Naive thymus-derived CD4-positive, alpha-beta T cell (primary cell): ENCODE measurements around the gene QSOX2. TPM values are rescaled to one million over a fixed set of nuclear protein-coding genes. Genes with fewer than 3 reads are reported as not detected.

Experiments used
- ATAC-seq: fragments of 150-1000 bp; cut with Tn5 transposase; 2 replicates; pipeline ENCODE4 v1.10.0; 2021; ENCODE audit warnings: mild to moderate bottlenecking, moderate library complexity
- CTCF ChIA-PET: fragments of 350-600 bp; sonication (Branson Sonifier 250); formaldehyde crosslinking; loops from one replicate; lab custom pipeline; 2021; ENCODE audit warnings: antibody characterized with exemption; lab: Charles Lee
- POLR2A ChIA-PET: fragments of 350-600 bp; sonication (Branson Sonifier 250); formaldehyde crosslinking; loops from one replicate; lab custom pipeline; 2021; ENCODE audit warnings: antibody characterized with exemption, inconsistent platforms; lab: Charles Lee
- DNase-seq, 9 donors: peaks; one replicate each; pipeline versions ENCODE4 v3.0.0 to v3.0.0-alpha.2; 2020 to 2022; ENCODE audit warnings: mixed read lengths in 1 of 9
- H3K27ac ChIP-seq: one replicate; pipeline ENCODE4 v1.7.0; 2013; ENCODE audit warnings: mild to moderate bottlenecking, low read depth, low read length, moderate library complexity
- H3K27me3 ChIP-seq, 2 donors: one replicate each; pipeline ENCODE4 v1.7.0; 2013; ENCODE audit warnings: low read length in 2 of 2, mild to moderate bottlenecking in 2 of 2, moderate library complexity in 2 of 2; ENCODE audit not compliant: control insufficient read depth in 2 of 2, insufficient read depth in 2 of 2
- H3K36me3 ChIP-seq, 3 experiments: 1 replicate in 2 of 3; 2 replicates in 1 of 3; pipeline ENCODE4 v1.7.0; 2013; ENCODE audit warnings: low read length in 3 of 3, mild to moderate bottlenecking in 3 of 3, moderate library complexity in 1 of 3; ENCODE audit not compliant: insufficient read depth in 3 of 3, control insufficient read depth in 2 of 3
- H3K4me1 ChIP-seq, 2 donors: one replicate each; pipeline ENCODE4 v1.7.0; 2013; ENCODE audit warnings: low read length in 2 of 2, mild to moderate bottlenecking in 2 of 2, moderate library complexity in 1 of 2; ENCODE audit not compliant: control insufficient read depth in 2 of 2, insufficient read depth in 2 of 2
- H3K4me3 ChIP-seq: 2 replicates; pipeline ENCODE4 v1.7.0; 2013; ENCODE audit warnings: mild to moderate bottlenecking, low read length
- H3K9me3 ChIP-seq, 3 experiments: 1 replicate in 2 of 3; 2 replicates in 1 of 3; pipeline ENCODE4 v1.7.0; 2013; ENCODE audit warnings: low read length in 3 of 3; ENCODE audit not compliant: control insufficient read depth in 2 of 3
- H3K27ac Mint-ChIP-seq, 9 donors: one replicate each; pipeline ENCODE4 v1.8.0; 2020 to 2022; ENCODE audit warnings: mixed read lengths in 9 of 9, mild to moderate bottlenecking in 8 of 9, moderate library complexity in 5 of 9, inconsistent platforms in 2 of 9
- H3K27me3 Mint-ChIP-seq, 5 donors: one replicate each; pipeline ENCODE4 v1.8.0; 2021 to 2022; ENCODE audit warnings: mixed read lengths in 5 of 5, mild to moderate bottlenecking in 1 of 5
- H3K36me3 Mint-ChIP-seq, 5 donors: one replicate each; pipeline ENCODE4 v1.8.0; 2020 to 2022; ENCODE audit warnings: mixed read lengths in 5 of 5, mild to moderate bottlenecking in 3 of 5, inconsistent platforms in 1 of 5
- H3K4me1 Mint-ChIP-seq, 7 donors: one replicate each; pipeline ENCODE4 v1.8.0; 2020 to 2022; ENCODE audit warnings: mixed read lengths in 7 of 7, mild to moderate bottlenecking in 3 of 7, inconsistent platforms in 1 of 7
- H3K4me3 Mint-ChIP-seq, 10 donors: one replicate each; pipeline ENCODE4 v1.8.0; 2020 to 2022; ENCODE audit warnings: mild to moderate bottlenecking in 10 of 10, mixed read lengths in 10 of 10, moderate library complexity in 6 of 10, inconsistent platforms in 2 of 10
- H3K9me3 Mint-ChIP-seq, 11 donors: one replicate each; pipeline ENCODE4 v1.8.0; 2020 to 2022; ENCODE audit warnings: mixed read lengths in 11 of 11, mild to moderate bottlenecking in 4 of 11, inconsistent platforms in 1 of 11, moderate library complexity in 1 of 11
- intact Hi-C, 2 donors: fragments of 100-400 bp; cut with micrococcal nuclease; formaldehyde crosslinking; loops; one replicate each; pipeline ENCODE4 v1.15.1; 2023
- polyA plus RNA-seq, 2 donors: library from polyadenylated mRNA; unstranded; fragments of 300-500 nt; fragmentation: Illumina TruSeq; gene quantifications; one replicate each; pipeline ENCODE4 v1.2.3, GENCODE V29; 2021
- total RNA-seq, 6 experiments: library from RNA in 5 of 6; stranded (reverse) in 5 of 6; gene quantifications; 1 replicate in 5 of 6; 2 replicates in 1 of 6; pipeline ENCODE4 v1.2.3 and lab custom pipeline; 2021 to 2026

QSOX2 gene
- total and polyA plus RNA-seq, 7 experiments from 2014 or later, result 0.26 to 15.9 (median 11.9) TPM

GRCh38 chr9:136233868-136234267 lies 11.7 kb downstream of the QSOX2 start:
- ChIA-PET CTCF (interaction anchor here (0.6 kb wide), 1 partner anchor 29 kb away, joined by 3 read pairs; no protein-coding TSS in a partner anchor), POLR2A (interaction anchor here (0.5 kb wide), 1 partner anchor 112 kb away, joined by 3 read pairs; no protein-coding TSS in a partner anchor)
- Histone ChIP-seq H3K27me3 (no peaks in the 10 kb centered on the region), H3K4me3 (no peak overlapping the region), H3K27ac (no peak overlapping the region), H3K9me3 (no peaks in the 10 kb centered on the region), H3K4me1 (peaks cover 0 to 9% of the 10 kb centered on the region in 2 donors), H3K36me3 (peaks cover 0 to 23% (median 0%) of the 10 kb centered on the region in 3 experiments)
- Mint-ChIP-seq H3K36me3 (peaks cover 3 to 18% (median 4%) of the 10 kb centered on the region in 5 donors), H3K4me1 (peaks cover 22 to 50% (median 41%) of the 10 kb centered on the region in 7 donors), H3K27me3 (no peaks in the 10 kb centered on the region), H3K4me3 (peak overlapping the region in 1 of 10 donors; percentile 21), H3K27ac (peak overlapping the region in 4 of 9 donors; percentile 33 to 65 (median 56)), H3K9me3 (peaks cover 0 to 2% (median 0%) of the 10 kb centered on the region in 11 donors)
- intact Hi-C loops, result no loop called here
- ATAC-seq (no peak), DNase-seq (no peak)

DNA sequence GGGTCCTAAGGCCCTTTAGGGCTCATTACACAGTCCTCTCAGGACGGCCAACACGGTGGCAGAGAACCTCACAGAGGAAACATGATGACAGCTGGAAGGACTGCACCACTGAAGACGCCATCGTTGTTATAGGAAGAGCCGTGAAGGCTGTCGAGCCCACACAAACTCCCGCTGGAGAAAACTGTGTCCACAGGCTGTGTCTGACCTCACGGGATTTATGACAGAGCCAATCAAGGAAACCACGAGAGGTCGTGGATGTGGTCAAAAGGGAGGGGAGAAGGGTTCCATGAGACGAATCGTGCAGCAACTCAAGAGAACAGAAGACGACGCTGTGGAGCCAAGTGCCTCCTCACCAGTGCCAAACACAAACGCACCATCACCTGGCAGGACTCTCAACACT lies 12.2 kb downstream of the QSOX2 start:
- Mint-ChIP-seq H3K27ac (peak overlapping the region in 6 of 9 donors; percentile 46 to 88 (median 57)), H3K36me3 (peaks cover 3 to 18% (median 4%) of the 10 kb centered on the region in 5 donors), H3K27me3 (no peaks in the 10 kb centered on the region), H3K4me1 (peaks cover 24 to 53% (median 45%) of the 10 kb centered on the region in 7 donors), H3K4me3 (peak overlapping the region in 2 of 10 donors; percentile 21 to 55), H3K9me3 (peaks cover 0 to 2% (median 0%) of the 10 kb centered on the region in 11 donors)
- Histone ChIP-seq H3K36me3 (peaks cover 0 to 23% (median 0%) of the 10 kb centered on the region in 3 experiments), H3K4me3 (no peak overlapping the region), H3K27me3 (no peaks in the 10 kb centered on the region), H3K4me1 (peaks cover 0 to 9% of the 10 kb centered on the region in 2 donors), H3K27ac (no peak overlapping the region), H3K9me3 (no peaks in the 10 kb centered on the region)
- intact Hi-C loops, result no loop called here
- ChIA-PET POLR2A (no interaction called here), CTCF (no interaction called here)
- DNase-seq (no peak), ATAC-seq (no peak)

GRCh38 chr9:136232969-136233368 lies 12.6 kb downstream of the QSOX2 start:
- CTCF ChIA-PET, result no interaction called here
- DNase-seq (no peak), ATAC-seq (no peak)
- H3K36me3 ChIP-seq, result peaks cover 0 to 23% (median 0%) of the 10 kb centered on the region in 3 experiments
- H3K4me3 ChIP-seq, result no peak overlapping the region
- Mint-ChIP-seq H3K36me3 (peaks cover 3 to 18% (median 4%) of the 10 kb centered on the region in 5 donors), H3K4me3 (peak overlapping the region in 3 of 10 donors; percentile 21 to 55 (median 28)), H3K4me1 (peaks cover 25 to 57% (median 46%) of the 10 kb centered on the region in 7 donors), H3K9me3 (peaks cover 0 to 2% (median 0%) of the 10 kb centered on the region in 11 donors), H3K27ac (peak overlapping the region in 6 of 9 donors; percentile 32 to 88 (median 56)), H3K27me3 (no peaks in the 10 kb centered on the region)
- H3K4me1 ChIP-seq, result peaks cover 0 to 9% of the 10 kb centered on the region in 2 donors
- intact Hi-C loops, result loop anchor here (1.0 kb wide), 3 partner anchors 11 to 34 kb away; partner anchors contain the start of gene QSOX2 (in 1 of the 2)
- no peak overlapping the region for H3K27ac ChIP-seq
- no peaks in the 10 kb centered on the region for H3K9me3 ChIP-seq
- no peaks in the 10 kb centered on the region for H3K27me3 ChIP-seq
- POLR2A ChIA-PET, result interaction anchor here (0.6 kb wide), 1 partner anchor 166 kb away, joined by 4 read pairs; no protein-coding TSS in a partner anchor

- Histone ChIP-seq H3K4me1 (peaks cover 0 to 9% of the 10 kb centered on the region in 2 donors), H3K27ac (peak overlapping the region; percentile 64), H3K9me3 (no peaks in the 10 kb centered on the region), H3K4me3 (no peak overlapping the region), H3K36me3 (peaks cover 0 to 18% (median 0%) of the 10 kb centered on the region in 3 experiments), H3K27me3 (no peaks in the 10 kb centered on the region)
- Mint-ChIP-seq H3K4me3 (peak overlapping the region; percentile 59 to 86 (median 78)), H3K4me1 (peaks cover 30 to 59% (median 44%) of the 10 kb centered on the region in 7 donors), H3K27me3 (no peaks in the 10 kb centered on the region), H3K9me3 (peaks cover 0 to 2% (median 0%) of the 10 kb centered on the region in 11 donors), H3K27ac (peak overlapping the region; percentile 74 to 95 (median 86)), H3K36me3 (peaks cover 3 to 18% (median 4%) of the 10 kb centered on the region in 5 donors)
- ATAC-seq (peak; percentile 82), DNase-seq (peak in 7 of 9 donors; percentile 30 to 64 (median 53))
- intact Hi-C loops, result loop anchor here (1.0 kb wide), 3 partner anchors 13 to 36 kb away; partner anchors contain the start of gene QSOX2 (in 1 of the 2)
- POLR2A ChIA-PET, result no interaction called here
- CTCF ChIA-PET, result no interaction called here
Measured at GRCh38 chr9:136231478-136232297, 13.9 kb downstream of the QSOX2 start.

GRCh38 chr9:136230773-136231172 lies 14.8 kb downstream of the QSOX2 start:
- no peak overlapping the region for H3K27ac ChIP-seq
- no peak overlapping the region for H3K4me3 ChIP-seq
- no peaks in the 10 kb centered on the region for H3K27me3 ChIP-seq
- DNase-seq, result no peak
- peak overlapping the region in 4 of 9 donors; percentile 22 to 88 (median 55) for H3K27ac Mint-ChIP-seq
- intact Hi-C loops, result no loop called here
- CTCF ChIA-PET, result no interaction called here
- peaks cover 0 to 2% (median 0%) of the 10 kb centered on the region in 11 donors for H3K9me3 Mint-ChIP-seq
- peaks cover 0 to 11% (median 0%) of the 10 kb centered on the region in 3 experiments for H3K36me3 ChIP-seq
- H3K27me3 Mint-ChIP-seq, result no peaks in the 10 kb centered on the region
- H3K4me1 Mint-ChIP-seq, result peaks cover 29 to 59% (median 45%) of the 10 kb centered on the region in 7 donors
- H3K36me3 Mint-ChIP-seq, result peaks cover 3 to 17% (median 4%) of the 10 kb centered on the region in 5 donors
- H3K9me3 ChIP-seq, result no peaks in the 10 kb centered on the region
- peaks cover 0 to 9% of the 10 kb centered on the region in 2 donors for H3K4me1 ChIP-seq
- ATAC-seq, result no peak
- peak overlapping the region in 2 of 10 donors; percentile 83 to 86 for H3K4me3 Mint-ChIP-seq
- POLR2A ChIA-PET, result no interaction called here

DNA sequence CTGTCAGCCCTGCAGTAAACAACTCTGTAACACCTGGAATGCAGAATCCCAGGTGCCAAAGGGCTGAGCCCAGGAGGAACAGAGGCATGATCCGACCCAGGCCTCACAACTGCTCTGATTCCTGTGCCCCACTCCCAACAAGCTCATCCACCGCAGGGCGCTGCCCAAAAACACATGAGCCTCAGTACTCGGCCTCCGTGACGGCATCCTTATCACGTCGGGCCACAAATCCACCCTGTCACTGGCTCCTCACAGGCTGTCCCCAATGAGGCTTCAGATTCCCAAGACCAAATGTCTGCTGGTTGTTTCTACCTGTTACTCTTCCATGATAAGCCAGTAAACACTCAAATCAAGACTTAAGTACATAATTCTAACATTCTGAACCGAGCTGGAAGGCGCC lies 15.2 kb downstream of the QSOX2 start:
- Histone ChIP-seq H3K27ac (no peak overlapping the region), H3K9me3 (no peaks in the 10 kb centered on the region), H3K4me1 (peaks cover 0 to 9% of the 10 kb centered on the region in 2 donors), H3K4me3 (no peak overlapping the region), H3K27me3 (no peaks in the 10 kb centered on the region), H3K36me3 (peaks cover 0 to 11% (median 0%) of the 10 kb centered on the region in 3 experiments)
- Mint-ChIP-seq H3K9me3 (peaks cover 0 to 2% (median 0%) of the 10 kb centered on the region in 11 donors), H3K4me3 (no peak overlapping the region), H3K27me3 (no peaks in the 10 kb centered on the region), H3K4me1 (peaks cover 31 to 60% (median 48%) of the 10 kb centered on the region in 7 donors), H3K27ac (peak overlapping the region in 3 of 9 donors; percentile 21 to 88 (median 54)), H3K36me3 (peaks cover 3 to 15% (median 4%) of the 10 kb centered on the region in 5 donors)
- ChIA-PET CTCF (interaction anchor here (0.7 kb wide), 1 partner anchor 38 kb away, joined by 3 read pairs; no protein-coding TSS in a partner anchor), POLR2A (no interaction called here)
- intact Hi-C loops, result no loop called here
- ATAC-seq (no peak), DNase-seq (no peak)
